GM12892 (cell line): Measurements from ENCODE around the gene RXRA.

Experiments used
- POLR2A ChIP-seq: IDR thresholded peaks from 2 replicates; pipeline ENCODE4 v1.6.1; 2011; ENCODE audit warnings: low read depth, low read length, control low read depth
- POLR2AphosphoS5 ChIP-seq: IDR thresholded peaks from 2 replicates; pipeline ENCODE4 v1.6.1; 2011; ENCODE audit warnings: low read depth, low read length, control low read depth

- no peak for TF ChIP-seq POLR2A
- TF ChIP-seq POLR2AphosphoS5: no peak
These were observed 132.9 kb downstream of the RXRA start for GRCh38 chr9:134459164-134459563.
